ENCODE results near the gene CHST8.

The CHST8 gene

DNA sequence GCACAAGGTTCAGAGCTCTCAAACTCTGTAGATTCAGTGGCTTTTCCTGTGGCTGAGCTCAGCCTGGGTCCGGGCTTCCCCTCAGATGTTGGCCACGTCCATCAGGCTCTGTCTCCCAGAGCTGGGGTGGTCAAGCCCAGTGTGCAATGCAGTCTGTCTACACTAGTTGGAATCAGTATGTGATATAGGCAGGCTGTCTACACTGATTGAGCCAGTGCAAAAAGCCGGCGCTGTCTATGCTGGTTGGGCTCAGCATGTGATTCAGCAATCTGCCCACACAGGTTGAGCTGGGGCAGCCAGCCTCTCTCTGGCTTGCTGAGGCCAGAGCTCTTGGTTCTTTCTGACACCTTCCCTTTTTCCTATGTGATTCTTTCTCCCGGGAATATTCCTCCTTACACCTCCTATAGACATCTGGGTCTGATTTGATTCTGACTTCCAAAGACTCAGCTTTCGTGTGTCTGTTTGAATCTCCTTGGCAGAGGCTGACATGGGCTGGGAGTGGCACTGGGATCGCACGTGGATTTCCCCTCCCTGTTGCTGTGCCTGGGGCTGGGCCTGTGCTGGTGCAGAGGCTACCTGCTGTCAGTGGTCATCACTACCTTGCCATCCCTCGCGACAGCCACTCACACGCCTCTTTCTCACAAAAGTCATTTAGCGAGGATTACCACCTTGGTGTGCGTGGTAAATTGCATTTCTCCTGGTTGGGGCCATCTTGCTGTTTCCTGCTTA is 9.3 kb downstream of the CHST8 start:
- no peaks in the 10 kb centered on the region for H3K36me3 ChIP-seq (ENCODE audit: insufficient read depth, low read length)
- H3K9me3 ChIP-seq (ENCODE audit: low read length) = no peaks in the 10 kb centered on the region
- H3K4me3 ChIP-seq (ENCODE audit: low read depth in 1 of 2, low read length in 2 of 2) = no peak overlapping the region
- H3K4me1 ChIP-seq (ENCODE audit: insufficient read depth, low read length) = no peaks in the 10 kb centered on the region
- H3K27ac ChIP-seq (ENCODE audit: low read depth, low read length) = no peak overlapping the region
- peaks cover 0 to 28% of the 10 kb centered on the region in 2 donors for H3K27me3 ChIP-seq (ENCODE audit: control insufficient read depth in 1 of 2, insufficient read depth in 2 of 2, low read length in 2 of 2)
- no peak overlapping the region for H3K9ac ChIP-seq (ENCODE audit: low read length)

GRCh38 chr19:33631609-33631973 is 9.8 kb downstream of the CHST8 start:
- no peaks in the 10 kb centered on the region for H3K4me1 ChIP-seq (ENCODE audit: insufficient read depth, low read length)
- no peaks in the 10 kb centered on the region for H3K36me3 ChIP-seq (ENCODE audit: insufficient read depth, low read length)
- no peaks in the 10 kb centered on the region for H3K9me3 ChIP-seq (ENCODE audit: low read length)
- no peak overlapping the region for H3K4me3 ChIP-seq (ENCODE audit: low read depth in 1 of 2, low read length in 2 of 2)
- no peak overlapping the region for H3K27ac ChIP-seq (ENCODE audit: low read depth, low read length)
- no peak overlapping the region for H3K9ac ChIP-seq (ENCODE audit: low read length)
- H3K27me3 ChIP-seq (ENCODE audit: control insufficient read depth in 1 of 2, insufficient read depth in 2 of 2, low read length in 2 of 2) = peaks cover 0 to 23% of the 10 kb centered on the region in 2 donors

DNA sequence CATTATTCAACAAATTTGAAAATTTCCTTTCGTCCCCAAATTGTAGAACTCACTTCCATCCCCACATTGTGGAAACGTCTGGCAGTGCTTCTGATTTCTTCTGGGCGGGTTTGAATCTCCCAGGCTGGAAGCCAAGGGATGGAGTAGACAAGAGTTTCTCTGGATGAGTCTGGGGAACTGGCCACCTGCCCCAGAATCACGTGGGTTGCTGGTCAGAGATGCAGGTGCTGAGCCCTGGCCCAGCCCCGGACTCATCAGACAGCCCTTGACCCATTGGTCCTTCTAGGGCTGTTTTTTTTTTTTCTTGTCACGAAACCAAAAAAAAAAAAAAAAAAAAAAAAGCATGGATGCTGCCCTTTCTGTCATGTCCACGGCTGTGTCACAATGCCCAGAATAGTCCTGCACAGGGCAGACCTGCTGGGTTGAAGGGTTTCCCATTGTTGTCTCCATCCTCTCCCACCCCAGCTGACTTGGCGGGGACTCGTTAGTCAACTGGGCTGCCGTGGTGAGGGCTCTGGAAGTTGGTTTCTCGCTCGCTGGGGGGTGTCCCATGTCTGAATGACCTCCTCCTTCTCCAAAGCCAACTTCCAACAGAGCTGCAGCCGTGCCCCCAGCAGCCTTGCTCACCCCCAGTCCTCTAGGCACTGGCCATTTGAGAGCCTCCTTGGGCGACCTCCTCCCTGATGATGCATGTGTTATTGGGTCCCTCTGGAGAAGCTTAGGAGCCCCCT is 12.8 kb downstream of the CHST8 start:
- Histone ChIP-seq H3K9me3 (ENCODE audit: low read length) (no peaks in the 10 kb centered on the region), H3K9ac (ENCODE audit: low read length) (no peak overlapping the region), H3K4me3 (ENCODE audit: low read depth in 1 of 2, low read length in 2 of 2) (no peak overlapping the region), H3K27ac (ENCODE audit: low read depth, low read length) (no peak overlapping the region), H3K36me3 (ENCODE audit: insufficient read depth, low read length) (no peaks in the 10 kb centered on the region), H3K27me3 (ENCODE audit: control insufficient read depth in 1 of 2, insufficient read depth in 2 of 2, low read length in 2 of 2) (peaks cover 0 to 27% of the 10 kb centered on the region in 2 donors), H3K4me1 (ENCODE audit: insufficient read depth, low read length) (no peaks in the 10 kb centered on the region)

DNA sequence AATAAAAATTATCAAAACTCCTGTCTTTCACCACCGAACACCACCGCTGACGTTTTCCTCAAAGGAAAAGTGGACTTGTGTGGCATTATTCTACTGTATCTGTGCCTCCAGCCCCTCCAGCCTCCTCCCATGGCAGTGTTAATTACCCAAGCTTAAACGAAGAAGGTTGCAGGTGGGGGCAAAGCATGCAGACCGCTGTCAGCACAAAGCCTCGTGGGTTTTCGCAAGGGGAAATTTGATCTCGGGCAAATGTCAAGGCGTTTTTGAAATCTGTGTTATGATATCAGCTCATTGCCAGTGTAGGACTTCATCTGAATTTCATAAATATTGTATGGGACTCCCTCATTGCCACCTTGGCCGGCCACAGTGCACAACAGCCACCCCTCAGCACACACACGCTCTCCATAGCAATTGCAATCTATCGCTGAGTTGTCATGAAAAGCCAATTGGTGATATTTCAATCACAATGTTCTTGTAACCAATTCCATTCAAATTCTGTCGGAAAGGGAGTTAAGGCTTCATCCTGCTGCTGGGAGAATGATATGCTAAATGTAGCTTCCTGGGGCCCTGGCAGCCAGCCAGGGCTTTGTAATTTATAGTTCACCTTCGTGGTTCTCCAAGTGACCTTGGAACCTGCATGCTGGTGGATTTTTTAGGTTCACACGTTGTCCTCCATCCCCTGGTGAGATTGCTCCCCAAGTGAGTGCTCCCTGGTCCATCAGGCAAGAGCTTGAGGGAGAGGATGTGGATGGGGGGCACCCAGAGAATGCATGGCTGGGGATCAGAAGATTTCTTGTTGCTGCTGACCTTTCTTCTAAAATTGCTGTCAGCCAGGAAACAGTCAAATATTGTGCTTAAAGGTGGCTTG is 16.6 kb downstream of the CHST8 start:
- H3K9ac ChIP-seq (ENCODE audit: low read length) = no peak overlapping the region
- H3K4me1 ChIP-seq (ENCODE audit: insufficient read depth, low read length) = no peaks in the 10 kb centered on the region
- H3K9me3 ChIP-seq (ENCODE audit: low read length) = no peaks in the 10 kb centered on the region
- H3K27me3 ChIP-seq (ENCODE audit: control insufficient read depth in 1 of 2, insufficient read depth in 2 of 2, low read length in 2 of 2) = peaks cover 0 to 22% of the 10 kb centered on the region in 2 donors
- H3K36me3 ChIP-seq (ENCODE audit: insufficient read depth, low read length) = no peaks in the 10 kb centered on the region
- H3K4me3 ChIP-seq (ENCODE audit: low read depth in 1 of 2, low read length in 2 of 2) = no peak overlapping the region
- no peak overlapping the region for H3K27ac ChIP-seq (ENCODE audit: low read depth, low read length)

DNA sequence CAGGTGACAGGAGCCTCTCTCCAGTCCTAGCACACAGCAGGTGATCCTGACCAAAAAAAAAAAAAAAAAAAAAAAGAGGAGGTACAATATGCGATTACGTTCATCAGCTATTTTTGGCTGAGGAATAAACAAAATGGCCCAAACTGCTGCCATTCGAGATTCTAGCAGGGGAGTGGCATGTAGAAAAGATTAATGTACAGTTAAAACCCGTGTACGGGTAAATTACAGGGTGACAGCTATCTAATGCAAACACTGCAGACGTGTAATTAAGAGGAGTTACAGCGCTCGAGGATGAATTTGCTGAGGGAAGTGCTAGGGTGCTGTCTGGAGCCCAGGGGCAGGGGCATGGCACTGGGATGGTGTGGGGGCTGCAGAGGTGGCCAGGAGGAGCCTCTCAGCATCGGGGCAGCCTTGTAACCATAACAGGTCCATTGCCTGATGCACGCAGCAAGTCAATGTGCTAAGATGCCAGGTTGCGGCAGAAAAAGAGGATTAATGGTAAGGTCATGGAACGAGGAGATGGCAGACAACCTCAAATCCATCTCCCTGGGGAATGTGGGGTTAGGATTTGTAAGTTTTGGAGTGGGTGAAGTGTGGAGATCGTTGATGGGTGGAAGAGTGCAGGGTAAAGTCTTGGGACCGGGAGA is 17.4 kb downstream of the CHST8 start:
- H3K36me3 ChIP-seq (ENCODE audit: insufficient read depth, low read length) = no peaks in the 10 kb centered on the region
- H3K4me1 ChIP-seq (ENCODE audit: insufficient read depth, low read length) = no peaks in the 10 kb centered on the region
- no peak overlapping the region for H3K4me3 ChIP-seq (ENCODE audit: low read depth in 1 of 2, low read length in 2 of 2)
- H3K27me3 ChIP-seq (ENCODE audit: control insufficient read depth in 1 of 2, insufficient read depth in 2 of 2, low read length in 2 of 2) = peaks cover 0 to 22% of the 10 kb centered on the region in 2 donors
- no peak overlapping the region for H3K9ac ChIP-seq (ENCODE audit: low read length)
- no peak overlapping the region for H3K27ac ChIP-seq (ENCODE audit: low read depth, low read length)
- H3K9me3 ChIP-seq (ENCODE audit: low read length) = no peaks in the 10 kb centered on the region

DNA sequence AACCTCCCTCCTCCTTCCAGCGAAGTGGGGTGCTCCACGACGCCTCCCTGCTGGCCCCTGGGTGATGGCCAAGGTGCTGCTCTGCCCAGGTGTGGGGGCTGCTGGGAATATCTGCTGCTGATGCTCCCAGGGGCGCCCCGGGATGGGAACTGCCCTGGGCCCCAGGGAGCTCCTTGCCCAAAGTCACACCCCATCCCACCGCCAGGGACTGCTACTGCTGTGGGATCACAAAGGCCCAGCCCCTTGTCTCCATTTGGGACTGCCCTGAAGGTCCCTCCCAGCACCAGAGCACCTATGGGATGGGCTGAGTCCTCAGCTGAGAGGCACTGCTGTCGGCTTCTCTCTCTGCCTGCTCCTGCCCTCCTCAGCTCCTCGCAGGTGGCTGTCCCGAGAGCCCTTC is 19.0 kb downstream of the CHST8 start:
- peaks cover 0 to 17% of the 10 kb centered on the region in 2 donors for H3K27me3 ChIP-seq (ENCODE audit: control insufficient read depth in 1 of 2, insufficient read depth in 2 of 2, low read length in 2 of 2)
- H3K4me1 ChIP-seq (ENCODE audit: insufficient read depth, low read length) = no peaks in the 10 kb centered on the region
- no peak overlapping the region for H3K27ac ChIP-seq (ENCODE audit: low read depth, low read length)
- no peak overlapping the region for H3K9ac ChIP-seq (ENCODE audit: low read length)
- no peaks in the 10 kb centered on the region for H3K36me3 ChIP-seq (ENCODE audit: insufficient read depth, low read length)
- H3K9me3 ChIP-seq (ENCODE audit: low read length) = no peaks in the 10 kb centered on the region
- H3K4me3 ChIP-seq (ENCODE audit: low read depth in 1 of 2, low read length in 2 of 2) = no peak overlapping the region

- no peaks in the 10 kb centered on the region for H3K4me1 ChIP-seq (ENCODE audit: insufficient read depth, low read length)
- H3K36me3 ChIP-seq (ENCODE audit: insufficient read depth, low read length) = no peaks in the 10 kb centered on the region
- H3K9me3 ChIP-seq (ENCODE audit: low read length) = no peaks in the 10 kb centered on the region
- H3K9ac ChIP-seq (ENCODE audit: low read length) = no peak overlapping the region
- H3K4me3 ChIP-seq (ENCODE audit: low read depth in 1 of 2, low read length in 2 of 2) = no peak overlapping the region
- peaks cover 0 to 17% of the 10 kb centered on the region in 2 donors for H3K27me3 ChIP-seq (ENCODE audit: control insufficient read depth in 1 of 2, insufficient read depth in 2 of 2, low read length in 2 of 2)
- no peak overlapping the region for H3K27ac ChIP-seq (ENCODE audit: low read depth, low read length)
Measured at GRCh38 chr19:33641261-33641660, 19.5 kb downstream of the CHST8 start.

- no peak overlapping the region for H3K9ac ChIP-seq (ENCODE audit: low read length)
- no peak overlapping the region for H3K27ac ChIP-seq (ENCODE audit: low read depth, low read length)
- no peak overlapping the region for H3K4me3 ChIP-seq (ENCODE audit: low read depth in 1 of 2, low read length in 2 of 2)
- no peaks in the 10 kb centered on the region for H3K4me1 ChIP-seq (ENCODE audit: insufficient read depth, low read length)
- H3K9me3 ChIP-seq (ENCODE audit: low read length) = no peaks in the 10 kb centered on the region
- H3K36me3 ChIP-seq (ENCODE audit: insufficient read depth, low read length) = no peaks in the 10 kb centered on the region
- H3K27me3 ChIP-seq (ENCODE audit: control insufficient read depth in 1 of 2, insufficient read depth in 2 of 2, low read length in 2 of 2) = peaks cover 0 to 17% of the 10 kb centered on the region in 2 donors
Measured at GRCh38 chr19:33641956-33642498, 20.3 kb downstream of the CHST8 start.

- H3K27ac ChIP-seq (ENCODE audit: low read depth, low read length) = no peak overlapping the region
- no peak overlapping the region for H3K9ac ChIP-seq (ENCODE audit: low read length)
- no peak overlapping the region for H3K4me3 ChIP-seq (ENCODE audit: low read depth in 1 of 2, low read length in 2 of 2)
- H3K9me3 ChIP-seq (ENCODE audit: low read length) = no peaks in the 10 kb centered on the region
- no peaks in the 10 kb centered on the region for H3K36me3 ChIP-seq (ENCODE audit: insufficient read depth, low read length)
- H3K4me1 ChIP-seq (ENCODE audit: insufficient read depth, low read length) = no peaks in the 10 kb centered on the region
- H3K27me3 ChIP-seq (ENCODE audit: control insufficient read depth in 1 of 2, insufficient read depth in 2 of 2, low read length in 2 of 2) = peaks cover 0 to 4% of the 10 kb centered on the region in 2 donors
Measured at GRCh38 chr19:33644284-33644836, 22.6 kb downstream of the CHST8 start.

- Histone ChIP-seq H3K9me3 (ENCODE audit: low read length) (no peaks in the 10 kb centered on the region), H3K4me1 (ENCODE audit: insufficient read depth, low read length) (no peaks in the 10 kb centered on the region)
Measured at GRCh38 chr19:33646306-33646705, 24.6 kb downstream of the CHST8 start.

More at GRCh38 chr19:33646306-33646705, 24.6 kb downstream of the CHST8 start:
- no peak overlapping the region for H3K4me3 ChIP-seq (ENCODE audit: low read depth in 1 of 2, low read length in 2 of 2)
- H3K36me3 ChIP-seq (ENCODE audit: insufficient read depth, low read length) = no peaks in the 10 kb centered on the region
- H3K27ac ChIP-seq (ENCODE audit: low read depth, low read length) = no peak overlapping the region
- H3K9ac ChIP-seq (ENCODE audit: low read length) = no peak overlapping the region
- H3K27me3 ChIP-seq (ENCODE audit: control insufficient read depth in 1 of 2, insufficient read depth in 2 of 2, low read length in 2 of 2) = no peaks in the 10 kb centered on the region
